A549 treated with AZD9567 at 1 μM for 4 hours (cell line): ENCODE data around the gene LRRC15. TPM values are rescaled to one million over a fixed set of nuclear protein-coding genes. Genes with fewer than 3 reads are reported as not detected.

Experiments
- total RNA-seq: library from RNA; stranded (reverse); fragments of 200-300 nt; extraction: Qiagen RNA extraction; gene quantifications from 5 replicates; pipeline ENCODE4 v1.2.3, GENCODE V29; 2022; ENCODE audit not compliant: insufficient read depth

LRRC15 gene
- 0.12 to 0.32 TPM (median 0.17 TPM) in 5 replicates for total RNA-seq

DNA sequence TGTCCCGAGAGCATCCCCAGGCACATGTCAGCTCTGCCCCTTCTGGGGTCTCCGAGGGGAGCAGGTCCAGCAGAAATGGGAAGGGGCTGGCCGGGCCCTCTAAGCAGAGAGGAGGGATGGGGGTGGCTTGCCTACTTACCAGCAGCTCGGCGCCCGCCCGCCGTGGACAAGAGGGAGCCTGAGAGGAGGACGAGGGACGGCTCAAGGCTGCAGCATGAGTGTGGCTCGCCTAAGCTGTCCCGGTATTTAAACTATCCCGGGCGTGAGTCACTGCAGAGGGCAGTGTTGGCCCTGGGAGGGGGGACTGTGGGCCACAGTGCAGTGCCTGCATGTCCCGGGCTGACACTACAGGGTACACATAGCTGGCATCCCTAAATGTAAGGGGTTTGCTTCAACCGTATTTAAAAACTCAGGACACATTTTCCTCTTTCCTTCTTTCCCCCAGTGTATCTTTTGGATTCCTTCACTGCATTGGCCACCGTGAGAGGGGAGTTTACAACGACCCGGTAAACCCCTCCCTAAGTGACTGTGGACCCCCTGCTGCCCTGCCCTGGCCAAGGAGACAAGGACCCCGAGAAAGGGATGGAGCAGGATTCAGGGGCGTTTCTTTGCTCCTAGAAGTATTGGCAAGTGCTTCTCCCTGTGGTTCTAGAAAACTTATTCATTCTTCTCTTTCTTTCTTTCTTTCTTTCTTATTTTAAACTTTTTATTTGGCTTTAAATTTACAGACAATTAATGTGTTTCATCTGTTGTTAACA, at the start of gene LRRC15:
Gene LRRC15 (minus strand): TSS at position 222 of the 758 bp plus-strand sequence. CDS start 8,700 bp downstream, outside the sequence.

DNA sequence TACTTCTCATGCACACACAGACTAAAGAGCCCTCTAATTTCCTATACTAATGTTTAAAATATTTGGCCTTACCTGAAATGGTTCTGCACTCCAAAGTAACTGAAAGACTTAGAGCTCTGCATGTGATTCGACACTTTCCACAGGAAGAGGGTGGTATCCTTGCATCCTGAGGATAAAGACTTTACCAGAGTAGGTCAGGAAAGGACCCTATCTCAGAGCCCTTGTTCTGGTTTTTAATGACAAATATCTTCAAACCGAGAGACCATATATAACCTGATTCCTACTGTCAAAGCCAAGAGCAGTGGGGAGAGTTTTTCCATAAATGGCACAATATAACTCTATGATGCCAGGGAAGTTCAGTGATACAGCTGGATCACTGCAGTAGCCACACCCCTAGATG, 29.6 kb upstream of the LRRC15 start, which contains the start of gene GP5:
Gene GP5 (minus strand): TSS at position 101 of the 400 bp plus-strand sequence. CDS start 984 bp downstream, outside the sequence.

GRCh38 chr3:194351080-194351672, 18.4 kb downstream of the LRRC15 start, which contains the start of gene CPN2:
Gene CPN2, minus strand, starts transcription at chr3:194351328. Its CDS starts 8,626 bp downstream, at chr3:194342702.

Other genes with a start within 250 kb of the LRRC15 start
- 11.7 to 15.4 TPM (median 14.4 TPM) in 5 replicates for gene HES1, start 233.6 kb downstream of the LRRC15 start, total RNA-seq
- not detected in 5 replicates for gene CPN2, start 18.4 kb downstream of the LRRC15 start, total RNA-seq
- gene GP5, start 29.5 kb upstream of the LRRC15 start, total RNA-seq, result not detected in 5 replicates
- 22.6 to 36.2 TPM (median 31.9 TPM) in 5 replicates for gene ATP13A3, start 117.3 kb upstream of the LRRC15 start, total RNA-seq